Measurements from ENCODE around the gene KIAA1217. TPM values are rescaled to one million over a fixed set of nuclear protein-coding genes. Genes with fewer than 3 reads are reported as not detected.

The KIAA1217 gene
- total RNA-seq, 1 donor: 0.21 TPM

- H3K27me3 ChIP-seq (ENCODE audit: insufficient read depth, low read length): peaks cover 2% of the 10 kb centered on the region
- H3K4me1 ChIP-seq (ENCODE audit: insufficient read depth, low read length): no peaks in the 10 kb centered on the region
- H3K4me3 ChIP-seq (ENCODE audit: low read length): no peak overlapping the region
- H3K9me3 ChIP-seq (ENCODE audit: low read depth, low read length): no peaks in the 10 kb centered on the region
Observed at GRCh38 chr10:24502801-24503460, 294.0 kb downstream of the KIAA1217 start.

- Histone ChIP-seq H3K9me3 (ENCODE audit: low read depth, low read length) (no peaks in the 10 kb centered on the region), H3K4me1 (ENCODE audit: insufficient read depth, low read length) (no peaks in the 10 kb centered on the region), H3K27me3 (ENCODE audit: insufficient read depth, low read length) (peaks cover 2% of the 10 kb centered on the region), H3K4me3 (ENCODE audit: low read length) (no peak overlapping the region)
Observed at GRCh38 chr10:24503461-24504320, 294.8 kb downstream of the KIAA1217 start.

- peaks cover 5% of the 10 kb centered on the region for H3K27me3 ChIP-seq (ENCODE audit: insufficient read depth, low read length)
- H3K4me1 ChIP-seq (ENCODE audit: insufficient read depth, low read length): no peaks in the 10 kb centered on the region
- no peak overlapping the region for H3K4me3 ChIP-seq (ENCODE audit: low read length)
- no peaks in the 10 kb centered on the region for H3K9me3 ChIP-seq (ENCODE audit: low read depth, low read length)
Observed at GRCh38 chr10:24505759-24506158, 296.8 kb downstream of the KIAA1217 start.

- no peaks in the 10 kb centered on the region for H3K4me1 ChIP-seq (ENCODE audit: insufficient read depth, low read length)
- peaks cover 3% of the 10 kb centered on the region for H3K27me3 ChIP-seq (ENCODE audit: insufficient read depth, low read length)
- no peaks in the 10 kb centered on the region for H3K9me3 ChIP-seq (ENCODE audit: low read depth, low read length)
- no peak overlapping the region for H3K4me3 ChIP-seq (ENCODE audit: low read length)
Observed at GRCh38 chr10:24513155-24513554, 304.2 kb downstream of the KIAA1217 start.

- Histone ChIP-seq H3K4me1 (ENCODE audit: insufficient read depth, low read length) (no peaks in the 10 kb centered on the region), H3K4me3 (ENCODE audit: low read length) (no peak overlapping the region), H3K9me3 (ENCODE audit: low read depth, low read length) (no peaks in the 10 kb centered on the region), H3K27me3 (ENCODE audit: insufficient read depth, low read length) (no peaks in the 10 kb centered on the region)
Observed at GRCh38 chr10:24515481-24515880, 306.5 kb downstream of the KIAA1217 start.

GRCh38 chr10:24518411-24518810 lies 309.5 kb downstream of the KIAA1217 start:
- H3K27me3 ChIP-seq (ENCODE audit: insufficient read depth, low read length): no peaks in the 10 kb centered on the region
- no peak overlapping the region for H3K4me3 ChIP-seq (ENCODE audit: low read length)
- no peaks in the 10 kb centered on the region for H3K9me3 ChIP-seq (ENCODE audit: low read depth, low read length)
- H3K4me1 ChIP-seq (ENCODE audit: insufficient read depth, low read length): no peaks in the 10 kb centered on the region

- no peaks in the 10 kb centered on the region for H3K9me3 ChIP-seq (ENCODE audit: low read depth, low read length)
- no peaks in the 10 kb centered on the region for H3K4me1 ChIP-seq (ENCODE audit: insufficient read depth, low read length)
- no peaks in the 10 kb centered on the region for H3K27me3 ChIP-seq (ENCODE audit: insufficient read depth, low read length)
- no peak overlapping the region for H3K4me3 ChIP-seq (ENCODE audit: low read length)
Observed at GRCh38 chr10:24518981-24519597, 310.2 kb downstream of the KIAA1217 start.

GRCh38 chr10:24519950-24520349 lies 311.0 kb downstream of the KIAA1217 start:
- Histone ChIP-seq H3K4me3 (ENCODE audit: low read length) (no peak overlapping the region), H3K27me3 (ENCODE audit: insufficient read depth, low read length) (no peaks in the 10 kb centered on the region), H3K4me1 (ENCODE audit: insufficient read depth, low read length) (no peaks in the 10 kb centered on the region), H3K9me3 (ENCODE audit: low read depth, low read length) (no peaks in the 10 kb centered on the region)

GRCh38 chr10:24524314-24524713 lies 315.4 kb downstream of the KIAA1217 start:
- Histone ChIP-seq H3K4me3 (ENCODE audit: low read length) (no peak overlapping the region), H3K4me1 (ENCODE audit: insufficient read depth, low read length) (no peaks in the 10 kb centered on the region), H3K27me3 (ENCODE audit: insufficient read depth, low read length) (no peaks in the 10 kb centered on the region), H3K9me3 (ENCODE audit: low read depth, low read length) (no peaks in the 10 kb centered on the region)

- Histone ChIP-seq H3K9me3 (ENCODE audit: low read depth, low read length) (no peaks in the 10 kb centered on the region), H3K4me1 (ENCODE audit: insufficient read depth, low read length) (no peaks in the 10 kb centered on the region), H3K27me3 (ENCODE audit: insufficient read depth, low read length) (no peaks in the 10 kb centered on the region), H3K4me3 (ENCODE audit: low read length) (no peak overlapping the region)
Observed at GRCh38 chr10:24526085-24526649, 317.2 kb downstream of the KIAA1217 start.

- Histone ChIP-seq H3K9me3 (ENCODE audit: low read depth, low read length) (no peaks in the 10 kb centered on the region), H3K4me1 (ENCODE audit: insufficient read depth, low read length) (no peaks in the 10 kb centered on the region), H3K27me3 (ENCODE audit: insufficient read depth, low read length) (no peaks in the 10 kb centered on the region), H3K4me3 (ENCODE audit: low read length) (no peak overlapping the region)
Observed at GRCh38 chr10:24528946-24529345, 320.0 kb downstream of the KIAA1217 start.

GRCh38 chr10:24531439-24531838 lies 322.5 kb downstream of the KIAA1217 start:
- Histone ChIP-seq H3K4me1 (ENCODE audit: insufficient read depth, low read length) (no peaks in the 10 kb centered on the region), H3K27me3 (ENCODE audit: insufficient read depth, low read length) (no peaks in the 10 kb centered on the region), H3K9me3 (ENCODE audit: low read depth, low read length) (no peaks in the 10 kb centered on the region), H3K4me3 (ENCODE audit: low read length) (no peak overlapping the region)

GRCh38 chr10:24533981-24534380 lies 325.0 kb downstream of the KIAA1217 start:
- Histone ChIP-seq H3K4me1 (ENCODE audit: insufficient read depth, low read length) (no peaks in the 10 kb centered on the region), H3K9me3 (ENCODE audit: low read depth, low read length) (no peaks in the 10 kb centered on the region), H3K4me3 (ENCODE audit: low read length) (no peak overlapping the region), H3K27me3 (ENCODE audit: insufficient read depth, low read length) (no peaks in the 10 kb centered on the region)

- H3K4me1 ChIP-seq (ENCODE audit: insufficient read depth, low read length): no peaks in the 10 kb centered on the region
- no peaks in the 10 kb centered on the region for H3K9me3 ChIP-seq (ENCODE audit: low read depth, low read length)
- H3K4me3 ChIP-seq (ENCODE audit: low read length): no peak overlapping the region
- no peaks in the 10 kb centered on the region for H3K27me3 ChIP-seq (ENCODE audit: insufficient read depth, low read length)
Observed at GRCh38 chr10:24536636-24537035, 327.7 kb downstream of the KIAA1217 start.

- Histone ChIP-seq H3K9me3 (ENCODE audit: low read depth, low read length) (no peaks in the 10 kb centered on the region), H3K4me3 (ENCODE audit: low read length) (no peak overlapping the region), H3K4me1 (ENCODE audit: insufficient read depth, low read length) (no peaks in the 10 kb centered on the region), H3K27me3 (ENCODE audit: insufficient read depth, low read length) (no peaks in the 10 kb centered on the region)
Observed at GRCh38 chr10:24541239-24541753, 332.4 kb downstream of the KIAA1217 start.

Data from mononuclear cell (primary cell).